Myocyte (in vitro differentiated cells): ENCODE measurements around the gene TKFC. TPM values are rescaled to one million over a fixed set of nuclear protein-coding genes. Genes with fewer than 3 reads are reported as not detected.

Experiments used
- DNase-seq: peaks from one replicate; pipeline ENCODE4 v3.0.0-alpha.2; 2012; ENCODE audit warnings: low read depth
- total RNA-seq: library from RNA; depleted of rRNA; stranded (reverse); fragments of >200 nt; gene quantifications from 2 replicates; pipeline ENCODE4 v1.2.3, GENCODE V29; 2014

TKFC gene
- total RNA-seq, 1 donor from 2014 or later = 32.1 TPM

- no peak for DNase-seq
Observed at GRCh38 chr11:61345954-61346843, 13.2 kb downstream of the TKFC start.

- peak; percentile 36 for DNase-seq
Observed at GRCh38 chr11:61347916-61348461, 15.0 kb downstream of the TKFC start.

- DNase-seq = peak; percentile 28
Observed at GRCh38 chr11:61349189-61349751, 16.2 kb downstream of the TKFC start.

- DNase-seq = no peak
Observed at GRCh38 chr11:61349916-61350315, 16.9 kb downstream of the TKFC start.

- no peak for DNase-seq
Observed at GRCh38 chr11:61350336-61350735, 17.3 kb downstream of the TKFC start.

- DNase-seq = no peak
Observed at GRCh38 chr11:61350803-61351202, 17.8 kb downstream of the TKFC start.

GRCh38 chr11:61352038-61352437, 19.0 kb downstream of the TKFC start:
- DNase-seq = no peak

GRCh38 chr11:61353131-61354067, 20.4 kb downstream of the TKFC start:
- peak; percentile 40 for DNase-seq

- no peak for DNase-seq
Observed at GRCh38 chr11:61354208-61354607, 21.2 kb downstream of the TKFC start.

- no peak for DNase-seq
Observed at GRCh38 chr11:61356706-61357105, 23.7 kb downstream of the TKFC start.

- no peak for DNase-seq
Observed at GRCh38 chr11:61357233-61357893, 24.3 kb downstream of the TKFC start.

- DNase-seq = no peak
Observed at GRCh38 chr11:61357894-61358239, 24.8 kb downstream of the TKFC start.

- no peak for DNase-seq
Observed at GRCh38 chr11:61358566-61358965, 25.5 kb downstream of the TKFC start.

- no peak for DNase-seq
Observed at GRCh38 chr11:61359516-61359915, 26.5 kb downstream of the TKFC start.

GRCh38 chr11:61361237-61361740, 28.3 kb downstream of the TKFC start:
- no peak for DNase-seq

- peak; percentile 93 for DNase-seq
Observed at GRCh38 chr11:61361741-61362541, 28.9 kb downstream of the TKFC start, which contains the start of the genes CYB561A3 and TMEM138. Gene CYB561A3, minus strand, starts transcription at chr11:61361882. Its CDS starts 5,169 bp downstream, at chr11:61356713. Gene TMEM138, plus strand, starts transcription at chr11:61362374. Its CDS starts 2,017 bp downstream, at chr11:61364391.

GRCh38 chr11:61362542-61362875, 29.5 kb downstream of the TKFC start:
- DNase-seq = peak; percentile 48

GRCh38 chr11:61364012-61364675, 31.1 kb downstream of the TKFC start:
- no peak for DNase-seq

GRCh38 chr11:61367406-61367805, 34.4 kb downstream of the TKFC start:
- no peak for DNase-seq
